Smooth muscle cell (in vitro differentiated cells): ENCODE measurements around the gene GAL. TPM values are rescaled to one million over a fixed set of nuclear protein-coding genes. Genes with fewer than 3 reads are reported as not detected.

Experiments
- DNase-seq: peaks from one replicate; lab custom pipeline; 2025; ENCODE audit not compliant: unreplicated experiment; lab: John Stamatoyannopoulos, UW
- H2AFZ ChIP-seq: fragments of 200-600 bp; sonication (generic); 2 replicates; pipeline ENCODE4 v1.6.0; 2016; ENCODE audit warnings: antibody characterized with exemption, low read depth, mild to moderate bottlenecking
- H3F3A ChIP-seq: fragments of 200-600 bp; sonication (generic); 2 replicates; pipeline ENCODE4 v1.6.0; 2017; ENCODE audit warnings: antibody characterized with exemption, low read depth
- H3K27ac ChIP-seq: fragments of 200-600 bp; sonication (generic); 2 replicates; pipeline ENCODE4 v1.5.1; 2016; ENCODE audit warnings: low read depth, mild to moderate bottlenecking
- H3K27me3 ChIP-seq: fragments of 200-600 bp; sonication (generic); 2 replicates; pipeline ENCODE4 v1.6.1; 2016; ENCODE audit warnings: low read depth, mild to moderate bottlenecking
- H3K36me3 ChIP-seq: fragments of 200-600 bp; sonication (generic); 2 replicates; pipeline ENCODE4 v1.5.1; 2016; ENCODE audit warnings: low read depth
- H3K4me1 ChIP-seq: fragments of 200-600 bp; sonication (generic); 2 replicates; pipeline ENCODE4 v1.5.1; 2016; ENCODE audit warnings: low read depth
- H3K4me2 ChIP-seq: fragments of 200-600 bp; sonication (generic); 2 replicates; pipeline ENCODE4 v1.6.0; 2016; ENCODE audit warnings: mild to moderate bottlenecking
- H3K4me3 ChIP-seq: fragments of 200-600 bp; sonication (generic); 2 replicates; pipeline ENCODE4 v1.5.1; 2016; ENCODE audit warnings: mild to moderate bottlenecking
- H3K79me2 ChIP-seq: fragments of 200-600 bp; sonication (generic); 2 replicates; pipeline ENCODE4 v1.6.0; 2016; ENCODE audit warnings: low read depth, mild to moderate bottlenecking
- H3K9ac ChIP-seq: fragments of 200-600 bp; sonication (generic); 2 replicates; pipeline ENCODE4 v1.6.0; 2016; ENCODE audit warnings: low read depth
- H3K9me3 ChIP-seq: fragments of 200-600 bp; sonication (generic); replicated peaks from 2 replicates; pipeline ENCODE4 v1.5.1; 2016; ENCODE audit warnings: low read depth
- H4K20me1 ChIP-seq: fragments of 200-600 bp; sonication (generic); 2 replicates; pipeline ENCODE4 v1.6.0; 2016; ENCODE audit warnings: low read depth
- WGBS: methylation state at CpG from one replicate; pipeline ENCODE4 v1.1.7; 2016; ENCODE audit warnings: low lambda C conversion rate; 5-methylcytosine and 5-hydroxymethylcytosine counted together
- polyA plus RNA-seq: library from polyadenylated mRNA; unstranded; fragments of >200 nt; fragmentation: Nextera tagmentation; extraction: Ambion mirVana; gene quantifications from 2 replicates; pipeline ENCODE4 v1.2.1, GENCODE V29; 2016
- total RNA-seq: library from RNA; depleted of rRNA; stranded (reverse); fragments of >200 nt; gene quantifications from 2 replicates; pipeline ENCODE4 v1.2.3, GENCODE V29; 2014
- TF ChIP-seq, protein P1 (sequence below): fragments of 200-600 bp; sonication (generic); IDR thresholded peaks from 2 replicates; pipeline ENCODE4 v1.5.1; 2017; ENCODE audit warnings: borderline replicate concordance, mild to moderate bottlenecking, antibody characterized with exemption; ENCODE audit not compliant: insufficient read depth, poor library complexity, severe bottlenecking

The GAL gene
- total and polyA plus RNA-seq, 2 experiments from 2014 or later: 19.4 to 61.5 TPM

DNA sequence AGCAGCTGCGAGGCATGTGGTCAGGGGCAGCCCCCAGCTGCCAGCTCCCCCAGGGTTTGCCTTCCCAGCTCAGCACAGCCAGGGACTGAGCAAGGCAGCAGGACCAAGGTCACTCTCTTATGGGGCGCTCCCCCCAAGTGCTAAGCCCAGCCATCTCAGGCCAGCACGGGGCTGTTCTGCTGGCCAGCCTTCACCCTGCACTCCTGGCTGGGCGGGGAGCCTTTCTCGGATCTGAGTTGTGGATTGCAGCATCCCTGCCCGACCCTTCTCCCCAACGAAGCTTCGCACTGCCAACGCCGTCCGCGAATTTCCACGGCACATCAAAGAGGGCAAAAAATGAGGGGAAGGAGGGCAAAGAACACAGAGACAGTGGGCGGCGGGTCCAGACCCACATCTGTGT, 42.5 kb upstream of the GAL start:
- no peaks in the 10 kb centered on the region for H4K20me1 ChIP-seq
- no peak overlapping the region for H3K9ac ChIP-seq
- no peaks in the 10 kb centered on the region for H3K79me2 ChIP-seq
- no peak overlapping the region for H2AFZ ChIP-seq
- no peaks in the 10 kb centered on the region for H3F3A ChIP-seq
- TF ChIP-seq, protein P1, sequence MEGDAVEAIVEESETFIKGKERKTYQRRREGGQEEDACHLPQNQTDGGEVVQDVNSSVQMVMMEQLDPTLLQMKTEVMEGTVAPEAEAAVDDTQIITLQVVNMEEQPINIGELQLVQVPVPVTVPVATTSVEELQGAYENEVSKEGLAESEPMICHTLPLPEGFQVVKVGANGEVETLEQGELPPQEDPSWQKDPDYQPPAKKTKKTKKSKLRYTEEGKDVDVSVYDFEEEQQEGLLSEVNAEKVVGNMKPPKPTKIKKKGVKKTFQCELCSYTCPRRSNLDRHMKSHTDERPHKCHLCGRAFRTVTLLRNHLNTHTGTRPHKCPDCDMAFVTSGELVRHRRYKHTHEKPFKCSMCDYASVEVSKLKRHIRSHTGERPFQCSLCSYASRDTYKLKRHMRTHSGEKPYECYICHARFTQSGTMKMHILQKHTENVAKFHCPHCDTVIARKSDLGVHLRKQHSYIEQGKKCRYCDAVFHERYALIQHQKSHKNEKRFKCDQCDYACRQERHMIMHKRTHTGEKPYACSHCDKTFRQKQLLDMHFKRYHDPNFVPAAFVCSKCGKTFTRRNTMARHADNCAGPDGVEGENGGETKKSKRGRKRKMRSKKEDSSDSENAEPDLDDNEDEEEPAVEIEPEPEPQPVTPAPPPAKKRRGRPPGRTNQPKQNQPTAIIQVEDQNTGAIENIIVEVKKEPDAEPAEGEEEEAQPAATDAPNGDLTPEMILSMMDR: no peak
- H3K27me3 ChIP-seq: no peaks in the 10 kb centered on the region
- H3K4me1 ChIP-seq: no peaks in the 10 kb centered on the region
- H3K4me3 ChIP-seq: no peak overlapping the region
- no peaks in the 10 kb centered on the region for H3K9me3 ChIP-seq
- no peak overlapping the region for H3K4me2 ChIP-seq
- H3K27ac ChIP-seq: no peak overlapping the region
- no peak for DNase-seq
- no peaks in the 10 kb centered on the region for H3K36me3 ChIP-seq
- WGBS: 92% methylated on average over 15 of the region's 15 CpGs

DNA sequence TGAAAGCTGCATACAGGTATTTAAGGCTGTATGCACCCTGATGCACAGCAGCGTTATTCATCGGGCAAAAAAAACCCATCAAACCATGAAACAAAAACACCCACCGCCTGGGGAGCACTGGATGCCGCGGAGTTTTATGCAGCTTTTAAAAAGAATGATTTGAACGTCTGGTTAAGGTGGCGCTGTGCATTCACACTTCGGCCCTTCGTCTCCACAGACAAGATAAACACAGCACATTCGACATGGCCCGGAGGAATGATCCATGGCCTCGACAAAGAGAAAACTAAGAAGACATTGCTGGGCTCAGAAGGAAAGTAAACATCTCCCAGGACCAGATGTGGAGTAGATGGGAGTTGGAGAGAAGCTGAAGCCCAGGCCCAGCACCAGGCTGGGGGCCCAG, 40.8 kb upstream of the GAL start:
- 70% methylated on average over 12 of the region's 12 CpGs for WGBS
- Histone ChIP-seq H4K20me1 (no peaks in the 10 kb centered on the region), H3K36me3 (no peaks in the 10 kb centered on the region), H3K4me2 (no peak overlapping the region), H3K27ac (no peak overlapping the region), H3K4me3 (no peak overlapping the region), H3K9me3 (no peaks in the 10 kb centered on the region), H3F3A (no peaks in the 10 kb centered on the region), H3K79me2 (no peaks in the 10 kb centered on the region), H3K4me1 (no peaks in the 10 kb centered on the region), H2AFZ (no peak overlapping the region), H3K27me3 (no peaks in the 10 kb centered on the region), H3K9ac (no peak overlapping the region)
- no peak for DNase-seq
- TF ChIP-seq, protein P1: no peak

DNA sequence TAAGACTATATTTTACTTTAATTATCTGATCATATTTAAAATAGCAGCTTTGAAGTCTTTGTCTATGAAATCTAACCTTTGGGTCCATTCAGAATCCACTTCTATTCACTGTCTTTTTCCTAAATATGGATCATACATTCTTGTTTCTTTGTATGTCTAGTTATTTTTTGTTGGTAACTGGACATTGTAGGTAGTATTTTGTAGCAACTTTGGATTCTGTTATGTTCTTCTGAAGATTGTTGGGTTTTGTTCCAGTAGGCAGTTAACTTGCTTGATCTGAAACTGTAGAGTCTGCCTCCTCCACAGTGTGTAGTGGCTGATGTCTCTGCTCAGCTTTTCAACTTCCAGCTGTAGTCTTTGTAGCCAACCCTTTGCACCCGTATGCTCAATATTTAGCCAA, 37.5 kb upstream of the GAL start:
- DNase-seq: no peak
- H3K27ac ChIP-seq: no peak overlapping the region
- no peaks in the 10 kb centered on the region for H4K20me1 ChIP-seq
- H3K4me3 ChIP-seq: no peak overlapping the region
- H3K4me2 ChIP-seq: no peak overlapping the region
- H3K27me3 ChIP-seq: no peaks in the 10 kb centered on the region
- no peaks in the 10 kb centered on the region for H3K79me2 ChIP-seq
- no peaks in the 10 kb centered on the region for H3K4me1 ChIP-seq
- H3K36me3 ChIP-seq: no peaks in the 10 kb centered on the region
- TF ChIP-seq, protein P1: no peak
- H3K9me3 ChIP-seq: no peaks in the 10 kb centered on the region
- no peak overlapping the region for H3K9ac ChIP-seq
- WGBS: 95% methylated on average over 1 of the region's 1 CpG
- no peak overlapping the region for H2AFZ ChIP-seq
- H3F3A ChIP-seq: no peaks in the 10 kb centered on the region

DNA sequence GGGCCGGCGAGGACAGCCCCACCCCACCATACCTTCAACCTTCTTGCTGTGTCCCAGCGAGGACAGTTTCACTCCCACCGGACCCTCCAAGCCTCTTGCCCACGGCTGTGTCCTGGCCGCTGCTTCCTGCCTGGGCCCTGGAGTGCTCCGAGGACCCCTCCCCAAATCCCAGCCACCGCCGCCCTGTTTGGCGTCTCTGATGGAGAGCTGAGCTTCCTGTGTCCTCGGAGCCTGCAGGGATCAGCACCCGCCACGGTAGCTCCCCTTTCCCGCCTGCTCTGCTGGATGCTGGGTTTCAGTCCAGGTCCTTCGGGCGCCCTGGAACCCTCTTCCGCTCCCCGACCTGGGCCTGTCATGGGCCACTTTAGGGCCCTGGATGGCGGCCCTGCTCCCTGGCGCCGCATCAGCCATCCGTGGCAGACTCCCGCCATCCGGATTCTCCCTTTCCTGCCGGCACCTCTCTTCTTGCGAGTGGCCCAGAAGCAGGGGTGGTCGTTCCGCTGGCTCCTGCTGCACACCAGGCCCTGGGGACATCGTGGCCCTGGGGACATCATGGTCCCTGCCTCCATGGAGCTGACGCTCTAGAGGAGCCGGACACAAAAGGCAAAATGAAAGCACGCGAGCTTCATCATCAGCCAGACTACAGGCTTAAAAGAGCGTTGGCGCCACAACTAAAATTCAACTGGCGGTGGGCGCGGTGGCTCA, 34.3 kb upstream of the GAL start:
- no peak overlapping the region for H3K4me2 ChIP-seq
- no peaks in the 10 kb centered on the region for H3K4me1 ChIP-seq
- no peak overlapping the region for H3K9ac ChIP-seq
- no peak for DNase-seq
- no peaks in the 10 kb centered on the region for H3K27me3 ChIP-seq
- H2AFZ ChIP-seq: no peak overlapping the region
- peaks cover under 1% of the 10 kb centered on the region for H3K9me3 ChIP-seq
- H3F3A ChIP-seq: no peaks in the 10 kb centered on the region
- no peaks in the 10 kb centered on the region for H3K36me3 ChIP-seq
- H4K20me1 ChIP-seq: no peaks in the 10 kb centered on the region
- TF ChIP-seq, protein P1: no peak
- H3K27ac ChIP-seq: no peak overlapping the region
- H3K79me2 ChIP-seq: no peaks in the 10 kb centered on the region
- H3K4me3 ChIP-seq: no peak overlapping the region
- 88% methylated on average over 38 of the region's 38 CpGs for WGBS
